Jurkat, Clone E6-1 (cell line): ENCODE data around the gene ADGRG6.
"Not testable (repeated sequence)": the region's sequence is repeated elsewhere in the genome, so short reads cannot be mapped to it uniquely, and the experiment has no call there.

Source experiments
- DNase-seq: peaks from one replicate; pipeline ENCODE4 v3.0.0-alpha.2; 2011; ENCODE audit warnings: low read depth, low spot score
- H3K4me3 ChIP-seq: 2 replicates; pipeline ENCODE4 v1.5.1; 2011; ENCODE audit warnings: mild to moderate bottlenecking, low read length, control low read depth, moderate library complexity

Gene ADGRG6

GRCh38 chr6:142336787-142337186 lies 35.0 kb downstream of the ADGRG6 start:
- no peak overlapping the region for H3K4me3 ChIP-seq
- DNase-seq: no peak

GRCh38 chr6:142339113-142339512 lies 37.3 kb downstream of the ADGRG6 start:
- no peak overlapping the region for H3K4me3 ChIP-seq
- no peak for DNase-seq

- H3K4me3 ChIP-seq: no peak overlapping the region
- no peak for DNase-seq
Measured at GRCh38 chr6:142339968-142340658, 38.3 kb downstream of the ADGRG6 start.

- no peak overlapping the region for H3K4me3 ChIP-seq
- no peak for DNase-seq
Measured at GRCh38 chr6:142341855-142342330, 40.1 kb downstream of the ADGRG6 start.

- no peak overlapping the region for H3K4me3 ChIP-seq
- DNase-seq: no peak
Measured at GRCh38 chr6:142342986-142343385, 41.2 kb downstream of the ADGRG6 start.

GRCh38 chr6:142343938-142344337 lies 42.1 kb downstream of the ADGRG6 start:
- H3K4me3 ChIP-seq: no peak overlapping the region
- DNase-seq: no peak

- no peak for DNase-seq
Measured at GRCh38 chr6:142345261-142345660, 43.5 kb downstream of the ADGRG6 start.

GRCh38 chr6:142346166-142346565 lies 44.4 kb downstream of the ADGRG6 start:
- DNase-seq, H3K4me3 ChIP-seq: not testable (repeated sequence)

More at GRCh38 chr6:142345261-142345660, 43.5 kb downstream of the ADGRG6 start:
- no peak overlapping the region for H3K4me3 ChIP-seq

- no peak overlapping the region for H3K4me3 ChIP-seq
- no peak for DNase-seq
Measured at GRCh38 chr6:142349215-142349823, 47.5 kb downstream of the ADGRG6 start.

- H3K4me3 ChIP-seq: no peak overlapping the region
- no peak for DNase-seq
Measured at GRCh38 chr6:142350309-142350708, 48.5 kb downstream of the ADGRG6 start.

GRCh38 chr6:142353690-142354089 lies 51.9 kb downstream of the ADGRG6 start:
- DNase-seq: no peak
- no peak overlapping the region for H3K4me3 ChIP-seq

GRCh38 chr6:142354650-142355049 lies 52.8 kb downstream of the ADGRG6 start:
- no peak overlapping the region for H3K4me3 ChIP-seq
- DNase-seq: no peak

- peak; percentile 76 for DNase-seq
- no peak overlapping the region for H3K4me3 ChIP-seq
Measured at GRCh38 chr6:142355520-142356174, 53.8 kb downstream of the ADGRG6 start.

GRCh38 chr6:142356201-142356883 lies 54.5 kb downstream of the ADGRG6 start:
- H3K4me3 ChIP-seq: no peak overlapping the region
- no peak for DNase-seq

GRCh38 chr6:142356884-142357225 lies 55.0 kb downstream of the ADGRG6 start:
- DNase-seq: no peak
- no peak overlapping the region for H3K4me3 ChIP-seq

- no peak for DNase-seq
- H3K4me3 ChIP-seq: no peak overlapping the region
Measured at GRCh38 chr6:142357879-142358278, 56.1 kb downstream of the ADGRG6 start.

GRCh38 chr6:142359271-142359960 lies 57.6 kb downstream of the ADGRG6 start:
- no peak overlapping the region for H3K4me3 ChIP-seq
- no peak for DNase-seq

GRCh38 chr6:142361345-142361744 lies 59.5 kb downstream of the ADGRG6 start:
- H3K4me3 ChIP-seq: no peak overlapping the region
- no peak for DNase-seq
